A549 treated with DMSO at 1 μM for 4 hours (cell line): Measurements from ENCODE around the gene GUSB. TPM values are rescaled to one million over a fixed set of nuclear protein-coding genes. Genes with fewer than 3 reads are reported as not detected.

Experiments
- total RNA-seq: library from RNA; stranded (reverse); fragments of 200-300 nt; extraction: Qiagen RNA extraction; gene quantifications from 5 replicates; pipeline ENCODE4 v1.2.3, GENCODE V29; 2022; ENCODE audit warnings: low read depth

Gene GUSB
- total RNA-seq, result 28.1 to 34.4 TPM (median 31.5 TPM) in 5 replicates

GRCh38 chr7:65981965-65982792 is at the start of gene GUSB:
Gene GUSB, minus strand, starts transcription at chr7:65982213. Its CDS starts 30 bp downstream, at chr7:65982183.

Other genes with a start within 250 kb of the GUSB start
- 23.5 to 40.8 TPM (median 33.2 TPM) in 5 replicates for gene VKORC1L1, start 109.1 kb downstream of the GUSB start, total RNA-seq
- gene ASL, start 93.6 kb upstream of the GUSB start, total RNA-seq, result 19.8 to 22.4 TPM (median 21.3 TPM) in 5 replicates
- gene CRCP, start 132.6 kb upstream of the GUSB start, total RNA-seq, result 27.9 to 43.0 TPM (median 30.2 TPM) in 5 replicates
- gene TPST1, start 223.1 kb upstream of the GUSB start, total RNA-seq, result 7.3 to 11.0 TPM (median 10.1 TPM) in 5 replicates